ENCODE results near the gene DTX1.
"Not testable (repeated sequence)": the region's sequence is repeated elsewhere in the genome, so short reads cannot be mapped to it uniquely, and the experiment has no call there.

Gene DTX1

DNA sequence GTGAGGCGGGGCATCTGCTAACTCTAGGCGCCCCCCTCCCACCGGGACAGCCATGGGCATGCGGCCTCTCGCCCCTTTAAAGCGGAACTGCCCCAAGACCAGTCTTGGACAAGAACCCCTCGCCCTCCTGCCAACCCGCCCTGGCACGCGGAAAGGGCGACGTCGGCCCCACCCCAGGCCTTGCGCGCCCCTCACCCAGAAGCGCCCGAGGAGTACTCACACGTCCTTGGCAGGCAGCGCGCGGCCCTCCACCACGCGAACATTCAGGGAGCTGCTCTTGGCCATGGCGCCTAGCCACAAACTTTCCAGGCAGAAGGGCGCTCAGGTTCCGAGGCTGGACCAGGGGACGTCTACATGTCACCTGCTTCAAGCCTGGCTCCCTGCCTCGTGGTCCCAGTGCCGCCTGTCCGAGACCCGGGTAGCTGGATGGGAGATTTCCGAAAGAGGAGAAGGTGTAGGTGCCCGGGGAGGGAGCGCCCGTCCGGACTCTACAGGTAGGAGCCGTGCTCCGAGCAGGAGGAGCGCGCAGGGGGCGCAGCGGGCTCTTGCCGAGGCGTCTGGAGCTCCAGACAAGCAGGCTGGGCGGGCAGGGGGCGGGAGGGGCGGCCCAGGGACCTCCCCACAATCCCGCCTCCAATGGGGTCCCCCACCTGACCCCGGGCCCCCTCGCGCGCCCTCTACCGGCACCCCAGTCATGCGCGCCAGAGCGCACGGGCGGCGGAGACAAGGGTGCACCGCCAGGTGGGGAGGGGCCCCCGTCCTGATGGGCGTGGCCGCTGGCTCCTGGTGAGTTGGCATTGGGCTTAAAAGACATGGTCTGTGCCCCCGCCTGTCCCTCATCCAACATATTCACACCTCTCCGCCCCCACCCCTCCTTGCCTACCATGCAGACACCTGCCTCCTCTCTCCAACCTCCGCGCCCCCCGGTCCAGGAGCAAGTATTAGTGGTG lies 78.9 kb downstream of the DTX1 start, which contains the start of gene RASAL1:
Gene RASAL1 (minus strand): TSS at position 584 of the 950 bp plus-strand sequence. CDS start 299 bp downstream, at position 285.
- Histone ChIP-seq H3K27ac (no peak within 1 kb of the TSS), H3K9me3 (ENCODE audit: low read depth, low read length) (no peaks in the 10 kb centered on the region), H3K4me3 (peak within 1 kb of the TSS; percentile 80), H3K36me3 (ENCODE audit: insufficient read depth, low read length) (no peaks in the 10 kb centered on the region), H3K9ac (ENCODE audit: insufficient read length) (peak within 1 kb of the TSS; percentile 42)
- DNase-seq (ENCODE audit: low read depth, low spot score), result no peak
- no peak for TF ChIP-seq FOXP2 (optimal IDR thresholded peaks at IDR 0.05; ENCODE audit: control extremely low read depth, extremely low read length, insufficient read depth)
- TF ChIP-seq EZH2 (IDR thresholded peaks at IDR 0.05), result no peak
- no peak for TF ChIP-seq POLR2AphosphoS5 (IDR thresholded peaks at IDR 0.05; ENCODE audit: borderline replicate concordance, low read depth, low read length)

DNA sequence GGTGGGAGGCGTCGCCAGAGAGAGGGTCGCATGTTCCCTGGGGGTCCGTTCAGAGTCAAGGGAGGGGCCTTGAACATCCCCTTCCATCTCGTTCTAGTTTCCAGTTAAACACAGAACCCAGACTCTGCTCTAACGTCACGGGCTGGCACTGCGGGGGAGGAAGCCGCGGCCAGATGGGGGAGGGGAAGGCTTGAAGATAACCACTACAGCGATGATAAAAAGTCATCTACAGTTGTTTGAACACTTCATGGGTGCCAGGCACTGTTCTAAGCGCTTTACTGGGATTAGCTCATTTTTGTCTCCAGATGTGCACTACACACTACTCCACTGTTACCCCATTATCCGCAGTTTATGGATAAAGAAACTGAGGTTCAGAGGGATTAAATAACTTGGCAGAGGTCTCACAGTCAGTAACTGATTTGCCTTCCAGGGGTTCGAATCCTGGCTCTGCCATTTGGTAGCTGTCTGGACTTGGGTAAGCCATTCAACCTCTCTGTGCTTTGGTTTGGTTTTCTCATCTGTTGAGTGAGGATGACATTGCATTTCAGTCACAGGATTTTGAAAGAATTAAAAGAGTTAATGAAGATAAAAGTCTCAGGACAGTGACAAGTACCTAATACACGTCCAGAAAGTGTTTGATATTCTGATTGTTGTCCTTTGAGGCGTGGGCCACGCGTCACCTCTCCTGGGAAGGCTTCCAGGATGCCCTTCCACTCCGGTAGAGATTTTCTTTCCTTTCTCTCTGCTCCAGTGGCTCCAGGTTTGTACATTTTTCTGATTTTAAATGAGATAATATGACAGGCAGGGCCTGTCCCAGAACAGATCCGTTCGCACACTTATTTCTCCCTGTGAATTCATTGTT lies 79.8 kb downstream of the DTX1 start:
- no peak for DNase-seq (ENCODE audit: low read depth, low spot score)
- H3K9me3 ChIP-seq (ENCODE audit: low read depth, low read length), result no peaks in the 10 kb centered on the region
- H3K4me3 ChIP-seq, result peak overlapping the region; percentile 80
- no peak overlapping the region for H3K27ac ChIP-seq
- no peak overlapping the region for H3K9ac ChIP-seq (ENCODE audit: insufficient read length)
- no peak for TF ChIP-seq POLR2AphosphoS5 (IDR thresholded peaks at IDR 0.05; ENCODE audit: borderline replicate concordance, low read depth, low read length)
- TF ChIP-seq EZH2 (IDR thresholded peaks at IDR 0.05), result no peak
- TF ChIP-seq FOXP2 (optimal IDR thresholded peaks at IDR 0.05; ENCODE audit: control extremely low read depth, extremely low read length, insufficient read depth), result no peak
- no peaks in the 10 kb centered on the region for H3K36me3 ChIP-seq (ENCODE audit: insufficient read depth, low read length)

DNA sequence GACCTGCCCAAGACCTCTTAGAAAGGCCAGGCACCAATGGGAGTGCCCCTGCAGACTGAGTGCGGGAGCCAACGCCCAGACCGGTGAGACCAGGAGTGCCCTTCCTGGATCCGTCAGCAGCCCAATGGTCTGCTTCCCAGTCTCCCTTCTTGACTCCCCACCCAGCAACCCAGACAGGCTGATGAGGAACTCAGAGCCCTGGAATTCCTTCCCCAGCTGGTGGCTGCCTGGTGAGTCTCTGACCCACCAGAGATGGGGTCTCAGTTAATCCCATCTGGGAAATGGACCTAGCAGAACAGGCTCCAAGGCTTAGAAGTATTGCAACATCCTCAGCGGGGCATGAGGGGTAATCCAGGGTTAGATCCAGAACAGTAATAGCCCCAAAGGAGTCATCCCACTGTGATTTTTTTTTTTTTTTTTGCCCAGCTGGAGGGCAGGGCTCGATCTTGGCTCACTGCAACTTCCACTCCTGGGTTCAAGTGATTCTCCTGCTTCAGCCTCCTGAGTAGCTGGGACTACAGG lies 80.5 kb downstream of the DTX1 start:
- no peak for TF ChIP-seq FOXP2 (optimal IDR thresholded peaks at IDR 0.05; ENCODE audit: control extremely low read depth, extremely low read length, insufficient read depth)
- TF ChIP-seq POLR2AphosphoS5 (IDR thresholded peaks at IDR 0.05; ENCODE audit: borderline replicate concordance, low read depth, low read length), result no peak
- TF ChIP-seq EZH2 (IDR thresholded peaks at IDR 0.05), result no peak
- Histone ChIP-seq H3K9ac (ENCODE audit: insufficient read length) (no peak overlapping the region), H3K27ac (no peak overlapping the region), H3K4me3 (no peak overlapping the region), H3K9me3 (ENCODE audit: low read depth, low read length) (no peaks in the 10 kb centered on the region), H3K36me3 (ENCODE audit: insufficient read depth, low read length) (no peaks in the 10 kb centered on the region)
- DNase-seq (ENCODE audit: low read depth, low spot score), result no peak

DNA sequence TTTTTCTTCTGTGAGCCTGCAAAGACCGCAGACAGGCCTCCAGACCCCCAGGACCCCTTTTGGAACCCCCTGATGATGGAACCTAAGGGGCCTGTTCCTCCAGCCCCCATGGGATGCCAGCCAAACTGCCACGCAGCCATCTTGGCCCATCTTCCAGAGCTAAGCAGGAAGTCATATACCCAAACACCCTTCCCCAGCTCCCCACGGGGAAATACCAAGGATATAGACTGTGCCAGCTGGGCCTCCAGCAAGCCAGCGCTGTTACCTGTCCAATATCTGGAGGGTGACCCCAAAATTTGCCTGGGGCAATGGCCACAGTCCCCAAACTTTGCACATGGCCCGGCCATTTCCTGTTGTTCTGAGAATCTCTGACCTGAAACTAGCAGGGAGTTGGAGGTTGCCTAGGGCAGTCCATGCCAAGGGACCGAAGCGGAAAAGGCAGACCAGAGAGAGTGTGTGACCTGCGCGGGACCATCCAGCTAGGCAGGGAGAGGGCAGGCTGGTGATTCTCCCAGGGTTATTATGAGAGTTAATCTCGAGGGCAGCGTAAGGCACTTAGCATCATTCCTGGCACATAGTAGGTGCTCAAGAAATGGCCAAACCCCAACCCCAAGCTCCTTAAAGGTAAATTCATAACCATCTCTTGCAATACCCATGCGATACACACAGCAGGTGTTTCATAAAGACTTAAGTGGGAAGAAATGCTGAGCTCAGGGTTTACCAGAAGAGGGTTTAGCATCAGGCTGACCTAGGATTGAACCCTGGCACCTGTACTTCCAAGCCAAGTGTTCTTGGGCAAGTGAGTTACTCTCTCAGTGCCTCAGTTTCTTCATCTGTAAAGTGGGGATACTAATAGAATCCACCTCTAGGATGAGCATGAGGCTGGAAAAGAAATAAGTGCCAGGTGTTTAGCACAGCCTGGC lies 81.6 kb downstream of the DTX1 start:
- no peak overlapping the region for H3K27ac ChIP-seq
- no peaks in the 10 kb centered on the region for H3K36me3 ChIP-seq (ENCODE audit: insufficient read depth, low read length)
- H3K9me3 ChIP-seq (ENCODE audit: low read depth, low read length), result no peaks in the 10 kb centered on the region
- H3K9ac ChIP-seq (ENCODE audit: insufficient read length), result no peak overlapping the region
- no peak for DNase-seq (ENCODE audit: low read depth, low spot score)
- TF ChIP-seq EZH2 (IDR thresholded peaks at IDR 0.05) (no peak), POLR2AphosphoS5 (IDR thresholded peaks at IDR 0.05; ENCODE audit: borderline replicate concordance, low read depth, low read length) (no peak), FOXP2 (optimal IDR thresholded peaks at IDR 0.05; ENCODE audit: control extremely low read depth, extremely low read length, insufficient read depth) (no peak)
- no peak overlapping the region for H3K4me3 ChIP-seq

DNA sequence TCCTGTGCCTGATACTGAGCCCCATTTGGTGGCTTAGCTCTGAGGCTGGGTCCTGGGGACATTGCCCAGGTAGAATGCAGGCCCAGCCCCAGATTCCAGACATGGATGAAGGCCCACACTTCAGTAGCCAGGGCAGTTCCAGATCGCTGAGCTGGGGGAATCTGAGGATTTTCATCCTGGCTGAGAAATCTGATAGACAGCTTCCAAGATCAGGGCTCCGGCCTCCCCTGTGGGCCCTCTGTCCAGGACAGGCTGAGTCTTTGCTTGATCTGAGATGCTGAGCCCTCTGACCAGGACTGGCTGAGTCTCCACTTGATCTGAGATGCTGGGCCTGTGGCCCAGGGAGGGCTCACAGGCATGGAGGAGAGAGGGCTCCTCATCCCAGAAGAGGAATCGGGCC lies 82.3 kb downstream of the DTX1 start:
- DNase-seq (ENCODE audit: low read depth, low spot score), result no peak
- H3K9me3 ChIP-seq (ENCODE audit: low read depth, low read length), result no peaks in the 10 kb centered on the region
- no peak overlapping the region for H3K27ac ChIP-seq
- H3K36me3 ChIP-seq (ENCODE audit: insufficient read depth, low read length), result no peaks in the 10 kb centered on the region
- no peak overlapping the region for H3K9ac ChIP-seq (ENCODE audit: insufficient read length)
- no peak overlapping the region for H3K4me3 ChIP-seq
- no peak for TF ChIP-seq FOXP2 (optimal IDR thresholded peaks at IDR 0.05; ENCODE audit: control extremely low read depth, extremely low read length, insufficient read depth)
- TF ChIP-seq POLR2AphosphoS5 (IDR thresholded peaks at IDR 0.05; ENCODE audit: borderline replicate concordance, low read depth, low read length), result no peak
- no peak for TF ChIP-seq EZH2 (IDR thresholded peaks at IDR 0.05)

DNA sequence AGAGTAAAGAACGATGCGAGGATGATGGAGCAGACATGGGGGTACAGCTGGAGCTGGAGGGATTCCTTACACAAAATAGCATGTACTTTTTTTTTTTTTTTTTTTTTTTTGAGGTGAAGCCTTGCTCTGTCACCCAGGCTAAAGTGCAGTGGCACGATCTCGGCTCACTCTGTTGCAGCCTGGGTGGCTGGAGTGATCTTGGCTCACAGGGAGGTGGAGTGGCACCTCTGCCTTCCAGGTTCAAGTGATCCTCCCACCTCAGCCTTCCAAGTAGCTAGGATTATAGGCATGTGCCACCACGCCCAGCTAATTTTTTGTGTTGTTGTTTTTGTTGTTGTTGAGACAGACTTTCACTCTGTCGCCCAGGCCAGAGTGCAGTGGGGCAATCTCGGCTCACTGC lies 84.2 kb downstream of the DTX1 start:
- Histone ChIP-seq H3K9ac (ENCODE audit: insufficient read length) (no peak overlapping the region), H3K4me3 (no peak overlapping the region), H3K36me3 (ENCODE audit: insufficient read depth, low read length) (no peaks in the 10 kb centered on the region), H3K27ac (no peak overlapping the region), H3K9me3 (ENCODE audit: low read depth, low read length) (no peaks in the 10 kb centered on the region)
- TF ChIP-seq POLR2AphosphoS5 (IDR thresholded peaks at IDR 0.05; ENCODE audit: borderline replicate concordance, low read depth, low read length) (no peak), EZH2 (IDR thresholded peaks at IDR 0.05) (no peak)
- DNase-seq (ENCODE audit: low read depth, low spot score), result no peak

DNA sequence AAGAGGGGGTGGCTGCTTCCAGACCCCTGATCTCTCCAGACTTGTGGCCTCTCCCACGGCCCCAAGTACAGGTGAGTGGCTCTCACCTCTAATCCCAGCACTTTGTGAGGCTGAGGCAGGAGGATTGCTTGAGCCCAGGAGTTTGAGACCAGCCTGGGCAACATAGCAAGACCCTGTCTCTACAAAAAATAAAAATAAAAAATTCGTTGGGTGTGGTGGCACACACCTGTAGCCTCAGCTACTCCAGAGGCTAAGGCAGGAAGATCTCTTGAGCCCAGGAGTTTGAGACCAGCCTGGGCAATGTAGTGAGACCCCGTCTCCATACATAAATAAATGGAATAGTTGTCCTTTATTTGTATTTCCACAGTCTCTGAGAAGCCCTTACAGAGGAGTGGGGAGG lies 85.2 kb downstream of the DTX1 start:
- H3K36me3 ChIP-seq (ENCODE audit: insufficient read depth, low read length); H3K27ac ChIP-seq; DNase-seq (ENCODE audit: low read depth, low spot score); H3K9me3 ChIP-seq (ENCODE audit: low read depth, low read length); H3K9ac ChIP-seq (ENCODE audit: insufficient read length); H3K4me3 ChIP-seq: not testable (repeated sequence)
